GM12878 (cell line): ENCODE measurements around the gene LMX1B. TPM values are rescaled to one million over a fixed set of nuclear protein-coding genes. Genes with fewer than 3 reads are reported as not detected.

Experiments
- ATAC-seq: fragments of 200-7000 bp; cut with Tn5 transposase; 3 replicates; pipeline ENCODE4 v1.9.1; 2020; ENCODE audit warnings: mild to moderate bottlenecking, moderate library complexity
- BruUV-seq: library from RNA; stranded (reverse); fragments of 400-500 nt; replicated peaks from 2 replicates; lab custom pipeline; 2021; lab: Mats Ljungman, UMichigan
- CTCF ChIA-PET: fragments of 300-600 bp; sonication (Branson Sonifier 250); formaldehyde crosslinking; extraction: SDS; loops from one replicate; lab custom pipeline; 2021; ENCODE audit warnings: inconsistent platforms; lab: Yijun Ruan, JAX
- POLR2A ChIA-PET: fragments of 350-600 bp; formaldehyde crosslinking; extraction: SDS; loops from one replicate; lab custom pipeline; 2021; ENCODE audit warnings: inconsistent platforms; lab: Charles Lee
- RAD21 ChIA-PET: fragments of 300-600 bp; sonication (Branson Sonifier 250); formaldehyde crosslinking; loops from one replicate; lab custom pipeline; 2023; ENCODE audit warnings: antibody characterized with exemption; ENCODE audit not compliant: unreplicated experiment; lab: Charles Lee
- SMC1A ChIA-PET: fragments of 300-600 bp; sonication (Branson Sonifier 250); formaldehyde crosslinking; loops from one replicate; lab custom pipeline; 2023; ENCODE audit not compliant: unreplicated experiment, uncharacterized antibody; lab: Charles Lee
- DNase-seq: peaks from one replicate; pipeline ENCODE4 v3.0.0-alpha.2; 2011; ENCODE audit warnings: low read depth, low spot score
- FAIRE-seq: peaks from 3 replicates; lab custom pipeline; 2011; peaks lifted over from hg19 to GRCh38; lab: Jason Lieb, UNC
- H2AFZ ChIP-seq: 2 replicates; pipeline ENCODE4 v1.6.0; 2011; ENCODE audit warnings: low read depth, low read length, control low read depth; ENCODE audit not compliant: control insufficient read depth
- H3K27ac ChIP-seq: 2 replicates; pipeline ENCODE4 v1.5.1; 2011; ENCODE audit warnings: control low read depth; ENCODE audit not compliant: control insufficient read depth, insufficient read depth
- H3K27me3 ChIP-seq, 2 experiments: replicated peaks in 1 of 2; 2 replicates each; pipeline versions ENCODE4 v1.6.0 to v1.6.1; 2011; ENCODE audit warnings: low read length in 1 of 2; ENCODE audit not compliant: control insufficient read depth in 2 of 2, insufficient read depth in 2 of 2
- H3K36me3 ChIP-seq, 2 experiments: 2 replicates each; pipeline ENCODE4 v1.5.1; 2011; ENCODE audit warnings: low read length in 1 of 2; ENCODE audit not compliant: control insufficient read depth in 2 of 2, insufficient read depth in 2 of 2
- H3K4me1 ChIP-seq: 2 replicates; pipeline ENCODE4 v1.6.1; 2011; ENCODE audit warnings: mild to moderate bottlenecking, low read length, moderate library complexity, mixed read lengths; ENCODE audit not compliant: control insufficient read depth, insufficient read depth
- H3K4me2 ChIP-seq: 2 replicates; pipeline ENCODE4 v1.6.0; 2011; ENCODE audit warnings: control low read depth; ENCODE audit not compliant: control insufficient read depth, insufficient read depth
- H3K4me3 ChIP-seq: fragments of 200-600 bp; sonication (generic); 2 replicates; pipeline ENCODE4 v1.5.1; 2016
- H3K79me2 ChIP-seq: 2 replicates; pipeline ENCODE4 v1.6.0; 2011; ENCODE audit warnings: low read length; ENCODE audit not compliant: control insufficient read depth, insufficient read depth
- H3K9ac ChIP-seq: 2 replicates; pipeline ENCODE4 v1.8.0; 2011; ENCODE audit warnings: low read length, control low read depth, mixed read lengths; ENCODE audit not compliant: control insufficient read depth, insufficient read depth
- H3K9me3 ChIP-seq: replicated peaks from 3 replicates; pipeline ENCODE4 v1.5.1; 2011; ENCODE audit warnings: mild to moderate bottlenecking, low read length; ENCODE audit not compliant: control insufficient read depth, insufficient read depth
- H4K20me1 ChIP-seq: 2 replicates; pipeline ENCODE4 v1.6.0; 2011; ENCODE audit not compliant: control insufficient read depth, insufficient read depth
- BACH1 ChIP-seq: fragments of 450-650 bp; IDR thresholded peaks from 2 replicates; pipeline ENCODE4 v1.6.1; 2017; ENCODE audit warnings: mild to moderate bottlenecking, borderline replicate concordance
- CBX5 ChIP-seq: sonication (generic); IDR thresholded peaks from 2 replicates; pipeline ENCODE4 v1.6.1; 2016; ENCODE audit warnings: low read depth, moderate library complexity, mild to moderate bottlenecking, inconsistent platforms
- CTCF ChIP-seq, 3 experiments: IDR thresholded peaks in 2 of 3; conservative IDR thresholded peaks in 1 of 3; 2 replicates each; pipeline ENCODE4 v1.5.1; 2011; ENCODE audit warnings: low read depth in 3 of 3, low read length in 3 of 3, mild to moderate bottlenecking in 3 of 3, control low read depth in 2 of 3, moderate library complexity in 2 of 3, inconsistent platforms in 1 of 3, mixed read lengths in 1 of 3; ENCODE audit not compliant: control insufficient read depth in 2 of 3, insufficient read depth in 1 of 3; ENCODE audit errors: extremely low read depth in 1 of 3
- EP300 ChIP-seq, 2 experiments: fragments of 150-350 bp in 1 of 2; IDR thresholded peaks; 2 replicates each; pipeline ENCODE4 v1.6.1; 2011 to 2012; ENCODE audit warnings: low read depth in 2 of 2, low read length in 2 of 2, borderline replicate concordance in 1 of 2, improper control_type of control experiment in 1 of 2, inconsistent platforms in 1 of 2; ENCODE audit not compliant: control insufficient read depth in 1 of 2
- EZH2 ChIP-seq: IDR thresholded peaks from 2 replicates; pipeline ENCODE4 v1.6.1; 2012; ENCODE audit warnings: low read depth, mild to moderate bottlenecking, control low read depth, inconsistent platforms, low read length, borderline replicate concordance; ENCODE audit not compliant: control insufficient read depth
- IRF3 ChIP-seq: fragments of 450-650 bp; IDR thresholded peaks from 2 replicates; pipeline ENCODE4 v1.6.1; 2014; ENCODE audit warnings: mild to moderate bottlenecking
- KAT2A ChIP-seq: conservative IDR thresholded peaks from 2 replicates; pipeline ENCODE4 v1.6.1; 2011; ENCODE audit warnings: low read depth, low read length; ENCODE audit not compliant: control insufficient read depth
- SP1 ChIP-seq: IDR thresholded peaks from one replicate; pipeline ENCODE4 v1.6.1; 2011; ENCODE audit warnings: low read depth, low read length
- ZNF217 ChIP-seq: fragments of 450-650 bp; IDR thresholded peaks from 2 replicates; pipeline ENCODE4 v1.6.1; 2017; ENCODE audit warnings: antibody characterized with exemption, mild to moderate bottlenecking
- WGBS: methylation state at CpG from one replicate; pipeline ENCODE4 v1.1.6; 2016; ENCODE audit warnings: low lambda C conversion rate; ENCODE audit not compliant: insufficient replicate concordance, insufficient coverage; ENCODE audit errors: missing lambda C conversion rate; 5-methylcytosine and 5-hydroxymethylcytosine counted together
- in situ Hi-C: fragments of 300-500 bp; cut with MboI; formaldehyde crosslinking; loops from 9 replicates; pipeline ENCODE4 v1.14.3; 2018; ENCODE audit warnings: mixed read lengths
- intact Hi-C: fragments of 100-400 bp; cut with micrococcal nuclease; formaldehyde crosslinking; loops from one replicate; pipeline ENCODE4 v1.14.2; 2022; ENCODE audit not compliant: unreplicated experiment
- polyA plus RNA-seq, 11 experiments: library from polyadenylated mRNA; depleted of rRNA in 4 of 11; unstranded in 6 of 11; stranded (reverse) in 5 of 11; fragments of >200 nt; fragmentation: Nextera tagmentation in 4 of 11; fragmentation: Illumina TruSeq in 1 of 11; extraction: Ambion mirVana in 4 of 11; extraction: Trizol in 1 of 11; gene quantifications; 1 replicate in 1 of 11; 2 replicates in 10 of 11; pipeline versions ENCODE4 v1.2.1 to v1.2.3, GENCODE V29; 2011 to 2016; ENCODE audit warnings: inconsistent platforms in 2 of 11, missing spikeins in 2 of 11, low read depth in 1 of 11
- total RNA-seq, 4 experiments: library from RNA; depleted of rRNA in 3 of 4; stranded (reverse); fragments of >200 nt in 3 of 4; fragmentation: Illumina TruSeq in 1 of 4; extraction: Trizol in 1 of 4; gene quantifications; 2 replicates each; pipeline versions ENCODE4 v1.2.1 to v1.2.3, GENCODE V29; 2013 to 2021
- TF ChIP-seq, protein P1 (sequence below): fragments of 450-650 bp; IDR thresholded peaks from 2 replicates; pipeline ENCODE4 v1.6.1; 2017; ENCODE audit warnings: mild to moderate bottlenecking
- TF ChIP-seq, protein P2 (sequence below): fragments of 450-650 bp; formaldehyde crosslinking; IDR thresholded peaks from 2 replicates; pipeline ENCODE4 v1.4.0; 2022; ENCODE audit warnings: mild to moderate bottlenecking, moderate library complexity
- TF ChIP-seq, protein P3 (sequence below): fragments of 450-650 bp; IDR thresholded peaks from 2 replicates; pipeline ENCODE4 v1.6.1; 2017; ENCODE audit warnings: antibody characterized with exemption, mild to moderate bottlenecking, moderate library complexity

Gene LMX1B
- total and polyA plus RNA-seq, 10 of the 15 experiments (the other 5 are each of a cell fraction or from before 2014, with no cell fraction given) = not detected

GRCh38 chr9:126589349-126589748, 24.4 kb upstream of the LMX1B start:
- RAD21 ChIA-PET = no interaction called here
- Histone ChIP-seq H3K27ac (no peak overlapping the region), H4K20me1 (no peaks in the 10 kb centered on the region), H3K4me2 (no peak overlapping the region), H3K4me1 (no peaks in the 10 kb centered on the region), H2AFZ (no peak overlapping the region), H3K9ac (no peak overlapping the region), H3K36me3 (no peaks in the 10 kb centered on the region), H3K9me3 (no peaks in the 10 kb centered on the region), H3K4me3 (no peak overlapping the region), H3K79me2 (no peaks in the 10 kb centered on the region), H3K27me3 (peaks cover 0 to 4% of the 10 kb centered on the region in 2 experiments; a peak in 2 of 4 replicates)
- DNase-seq = no peak
- POLR2A ChIA-PET = no interaction called here
- CTCF ChIA-PET = no interaction called here
- ATAC-seq = no peak
- BruUV-seq = no TSS peak
- SMC1A ChIA-PET = no interaction called here
- in situ Hi-C loops (no loop called here), intact Hi-C loops (no loop called here)
- FAIRE-seq = no peak
- WGBS = 20% methylated on average over 6 of the region's 6 CpGs
- TF ChIP-seq EP300 (IDR thresholded peaks at IDR 0.05; ENCODE audit: borderline replicate concordance in 1 of 2, control insufficient read depth in 1 of 2, low read depth in 2 of 2, low read length in 2 of 2) (no peak), ZNF217 (no peak), CBX5 (no peak), BACH1 (no peak), IRF3 (no peak), KAT2A (no peak), CTCF (IDR thresholded peaks at IDR 0.05 in 2 of 3, conservative IDR thresholded peaks at IDR 0.05 in 1 of 3; ENCODE audit: control insufficient read depth in 2 of 3, extremely low read depth in 1 of 3, insufficient read depth in 1 of 3, low read depth in 3 of 3, low read length in 3 of 3) (no peak), SP1 (no peak), EZH2 (no peak)
- TF ChIP-seq, protein P1, sequence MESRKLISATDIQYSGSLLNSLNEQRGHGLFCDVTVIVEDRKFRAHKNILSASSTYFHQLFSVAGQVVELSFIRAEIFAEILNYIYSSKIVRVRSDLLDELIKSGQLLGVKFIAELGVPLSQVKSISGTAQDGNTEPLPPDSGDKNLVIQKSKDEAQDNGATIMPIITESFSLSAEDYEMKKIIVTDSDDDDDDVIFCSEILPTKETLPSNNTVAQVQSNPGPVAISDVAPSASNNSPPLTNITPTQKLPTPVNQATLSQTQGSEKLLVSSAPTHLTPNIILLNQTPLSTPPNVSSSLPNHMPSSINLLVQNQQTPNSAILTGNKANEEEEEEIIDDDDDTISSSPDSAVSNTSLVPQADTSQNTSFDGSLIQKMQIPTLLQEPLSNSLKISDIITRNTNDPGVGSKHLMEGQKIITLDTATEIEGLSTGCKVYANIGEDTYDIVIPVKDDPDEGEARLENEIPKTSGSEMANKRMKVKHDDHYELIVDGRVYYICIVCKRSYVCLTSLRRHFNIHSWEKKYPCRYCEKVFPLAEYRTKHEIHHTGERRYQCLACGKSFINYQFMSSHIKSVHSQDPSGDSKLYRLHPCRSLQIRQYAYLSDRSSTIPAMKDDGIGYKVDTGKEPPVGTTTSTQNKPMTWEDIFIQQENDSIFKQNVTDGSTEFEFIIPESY = no peak
- TF ChIP-seq, protein P2, sequence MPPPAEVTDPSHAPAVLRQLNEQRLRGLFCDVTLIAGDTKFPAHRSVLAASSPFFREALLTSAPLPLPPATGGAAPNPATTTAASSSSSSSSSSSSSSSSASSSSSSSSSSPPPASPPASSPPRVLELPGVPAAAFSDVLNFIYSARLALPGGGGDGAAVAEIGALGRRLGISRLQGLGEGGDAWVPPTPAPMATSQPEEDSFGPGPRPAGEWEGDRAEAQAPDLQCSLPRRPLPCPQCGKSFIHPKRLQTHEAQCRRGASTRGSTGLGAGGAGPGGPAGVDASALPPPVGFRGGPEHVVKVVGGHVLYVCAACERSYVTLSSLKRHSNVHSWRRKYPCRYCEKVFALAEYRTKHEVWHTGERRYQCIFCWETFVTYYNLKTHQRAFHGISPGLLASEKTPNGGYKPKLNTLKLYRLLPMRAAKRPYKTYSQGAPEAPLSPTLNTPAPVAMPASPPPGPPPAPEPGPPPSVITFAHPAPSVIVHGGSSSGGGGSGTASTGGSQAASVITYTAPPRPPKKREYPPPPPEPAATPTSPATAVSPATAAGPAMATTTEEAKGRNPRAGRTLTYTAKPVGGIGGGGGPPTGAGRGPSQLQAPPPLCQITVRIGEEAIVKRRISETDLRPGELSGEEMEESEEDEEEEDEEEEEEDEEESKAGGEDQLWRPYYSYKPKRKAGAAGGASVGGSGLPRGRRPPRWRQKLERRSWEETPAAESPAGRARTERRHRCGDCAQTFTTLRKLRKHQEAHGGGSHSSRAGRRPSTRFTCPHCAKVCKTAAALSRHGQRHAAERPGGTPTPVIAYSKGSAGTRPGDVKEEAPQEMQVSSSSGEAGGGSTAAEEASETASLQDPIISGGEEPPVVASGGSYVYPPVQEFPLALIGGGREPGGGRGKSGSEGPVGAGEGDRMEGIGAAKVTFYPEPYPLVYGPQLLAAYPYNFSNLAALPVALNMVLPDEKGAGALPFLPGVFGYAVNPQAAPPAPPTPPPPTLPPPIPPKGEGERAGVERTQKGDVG = no peak
- TF ChIP-seq, protein P3, sequence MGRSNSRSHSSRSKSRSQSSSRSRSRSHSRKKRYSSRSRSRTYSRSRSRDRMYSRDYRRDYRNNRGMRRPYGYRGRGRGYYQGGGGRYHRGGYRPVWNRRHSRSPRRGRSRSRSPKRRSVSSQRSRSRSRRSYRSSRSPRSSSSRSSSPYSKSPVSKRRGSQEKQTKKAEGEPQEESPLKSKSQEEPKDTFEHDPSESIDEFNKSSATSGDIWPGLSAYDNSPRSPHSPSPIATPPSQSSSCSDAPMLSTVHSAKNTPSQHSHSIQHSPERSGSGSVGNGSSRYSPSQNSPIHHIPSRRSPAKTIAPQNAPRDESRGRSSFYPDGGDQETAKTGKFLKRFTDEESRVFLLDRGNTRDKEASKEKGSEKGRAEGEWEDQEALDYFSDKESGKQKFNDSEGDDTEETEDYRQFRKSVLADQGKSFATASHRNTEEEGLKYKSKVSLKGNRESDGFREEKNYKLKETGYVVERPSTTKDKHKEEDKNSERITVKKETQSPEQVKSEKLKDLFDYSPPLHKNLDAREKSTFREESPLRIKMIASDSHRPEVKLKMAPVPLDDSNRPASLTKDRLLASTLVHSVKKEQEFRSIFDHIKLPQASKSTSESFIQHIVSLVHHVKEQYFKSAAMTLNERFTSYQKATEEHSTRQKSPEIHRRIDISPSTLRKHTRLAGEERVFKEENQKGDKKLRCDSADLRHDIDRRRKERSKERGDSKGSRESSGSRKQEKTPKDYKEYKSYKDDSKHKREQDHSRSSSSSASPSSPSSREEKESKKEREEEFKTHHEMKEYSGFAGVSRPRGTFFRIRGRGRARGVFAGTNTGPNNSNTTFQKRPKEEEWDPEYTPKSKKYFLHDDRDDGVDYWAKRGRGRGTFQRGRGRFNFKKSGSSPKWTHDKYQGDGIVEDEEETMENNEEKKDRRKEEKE = no peak
